H1 (cell line): Measurements from ENCODE around the gene RFXANK. TPM values are rescaled to one million over a fixed set of nuclear protein-coding genes. Genes with fewer than 3 reads are reported as not detected.
"Not testable (repeated sequence)": the region's sequence is repeated elsewhere in the genome, so short reads cannot be mapped to it uniquely, and the experiment has no call there.

Experiments
- CTCF ChIA-PET: fragments of 300-600 bp; sonication (Branson Sonifier 250); formaldehyde crosslinking; loops from one replicate; lab custom pipeline; 2021; ENCODE audit not compliant: partially characterized antibody; lab: Charles Lee
- POLR2A ChIA-PET: fragments of 300-600 bp; sonication (Branson Sonifier 250); formaldehyde crosslinking; loops from one replicate; lab custom pipeline; 2021; ENCODE audit warnings: inconsistent platforms; ENCODE audit not compliant: partially characterized antibody; lab: Charles Lee
- DNase-seq, 2 experiments: peaks; one replicate each; pipeline versions ENCODE4 v3.0.0 to v3.0.0-alpha.2; 2010 to 2022; ENCODE audit warnings: low spot score in 2 of 2, low read depth in 1 of 2, mixed read lengths in 1 of 2
- FAIRE-seq: peaks from 2 replicates; lab custom pipeline; 2011; peaks lifted over from hg19 to GRCh38; lab: Jason Lieb, UNC
- H2AFZ ChIP-seq: 2 replicates; pipeline ENCODE4 v1.8.1; 2012; ENCODE audit warnings: low read length, inconsistent platforms
- H2AK5ac ChIP-seq: 2 replicates; pipeline ENCODE4 v1.6.1; 2013; ENCODE audit warnings: low read depth, low read length
- H2BK120ac ChIP-seq: replicated peaks from 2 replicates; pipeline ENCODE3; 2013; ENCODE audit warnings: low read depth, low read length, inconsistent platforms
- H2BK12ac ChIP-seq: 2 replicates; pipeline ENCODE4 v1.6.1; 2013; ENCODE audit warnings: low read depth, low read length
- H2BK15ac ChIP-seq: 2 replicates; pipeline ENCODE4 v1.6.1; 2013; ENCODE audit warnings: low read length
- H2BK20ac ChIP-seq: 2 replicates; pipeline ENCODE4 v1.6.1; 2013; ENCODE audit warnings: low read length
- H2BK5ac ChIP-seq: 2 replicates; pipeline ENCODE4 v1.6.1; 2013; ENCODE audit warnings: low read depth, low read length
- H3K14ac ChIP-seq: 2 replicates; pipeline ENCODE4 v1.6.1; 2013; ENCODE audit warnings: inconsistent platforms; ENCODE audit not compliant: insufficient read length
- H3K18ac ChIP-seq: 2 replicates; pipeline ENCODE4 v1.6.1; 2013; ENCODE audit warnings: low read length; ENCODE audit errors: extremely low read depth
- H3K23ac ChIP-seq: 2 replicates; pipeline ENCODE4 v1.6.1; 2013; ENCODE audit warnings: inconsistent platforms; ENCODE audit not compliant: insufficient read length
- H3K23me2 ChIP-seq: 2 replicates; pipeline ENCODE4 v1.6.1; 2013; ENCODE audit warnings: low read depth, low read length
- H3K27ac ChIP-seq: 2 replicates; pipeline ENCODE4 v1.6.1; 2011; ENCODE audit warnings: low read depth, low read length, inconsistent platforms
- H3K27me3 ChIP-seq, 4 experiments: replicated peaks in 1 of 4; 1 replicate in 1 of 4; 2 replicates in 3 of 4; pipeline versions ENCODE4 v1.6.1 to v1.8.1; 2011 to 2013; ENCODE audit warnings: low read length in 3 of 4, mild to moderate bottlenecking in 3 of 4, inconsistent platforms in 2 of 4, mixed read lengths in 2 of 4, moderate library complexity in 1 of 4; ENCODE audit not compliant: control insufficient read depth in 3 of 4, insufficient read depth in 3 of 4; ENCODE audit errors: extremely low read depth in 1 of 4
- H3K36me3 ChIP-seq, 4 experiments: 2 replicates each; pipeline versions ENCODE4 v1.6.1 to v1.8.1; 2011 to 2013; ENCODE audit warnings: mild to moderate bottlenecking in 4 of 4, low read length in 3 of 4, moderate library complexity in 2 of 4, control low read depth in 1 of 4, inconsistent platforms in 1 of 4; ENCODE audit not compliant: insufficient read depth in 4 of 4, control insufficient read depth in 2 of 4
- H3K4ac ChIP-seq: replicated peaks from 2 replicates; pipeline ENCODE3; 2013; ENCODE audit warnings: low read length, low read depth, mixed read lengths, inconsistent platforms; ENCODE audit not compliant: insufficient read length
- H3K4me1 ChIP-seq, 4 experiments: replicated peaks in 1 of 4; 1 replicate in 1 of 4; 2 replicates in 3 of 4; pipeline versions ENCODE4 v1.6.1 to v1.8.1; 2011 to 2013; ENCODE audit warnings: low read length in 3 of 4, inconsistent platforms in 2 of 4, mixed read lengths in 1 of 4; ENCODE audit not compliant: insufficient read depth in 4 of 4, control insufficient read depth in 3 of 4
- H3K4me2 ChIP-seq, 2 experiments: 2 replicates each; pipeline versions ENCODE4 v1.6.1 to v1.8.1; 2011 to 2013; ENCODE audit warnings: low read depth in 2 of 2, low read length in 2 of 2, control low read depth in 1 of 2, inconsistent platforms in 1 of 2, mild to moderate bottlenecking in 1 of 2; ENCODE audit not compliant: insufficient read depth in 1 of 2
- H3K4me3 ChIP-seq, 4 experiments: fragments of 200-600, 300-600 bp in 1 of 4; sonication (generic), shearing (Covaris generic), sonication (Bioruptor Twin) in 1 of 4; 2 replicates each; pipeline versions ENCODE4 v1.5.1 to v1.8.1; 2011 to 2016; ENCODE audit warnings: low read length in 4 of 4, low read depth in 3 of 4, control low read depth in 2 of 4, inconsistent platforms in 2 of 4, mild to moderate bottlenecking in 2 of 4, mixed read lengths in 1 of 4, moderate library complexity in 1 of 4; ENCODE audit not compliant: insufficient read depth in 2 of 4; ENCODE audit errors: extremely low read depth in 1 of 4
- H3K56ac ChIP-seq: replicated peaks from 2 replicates; pipeline ENCODE3; 2013; ENCODE audit warnings: low read depth, mild to moderate bottlenecking, mixed read lengths, low read length, inconsistent platforms; ENCODE audit not compliant: insufficient read length
- H3K79me1 ChIP-seq: 2 replicates; pipeline ENCODE4 v1.6.1; 2013; ENCODE audit warnings: low read depth, low read length, control low read depth
- H3K79me2 ChIP-seq, 2 experiments: 2 replicates each; pipeline versions ENCODE4 v1.6.1 to v1.8.1; 2012 to 2013; ENCODE audit warnings: low read length in 2 of 2, mild to moderate bottlenecking in 2 of 2, inconsistent platforms in 1 of 2; ENCODE audit not compliant: insufficient read depth in 2 of 2, control insufficient read depth in 1 of 2
- H3K9ac ChIP-seq, 4 experiments: replicated peaks in 1 of 4; 1 replicate in 1 of 4; 2 replicates in 3 of 4; pipeline versions ENCODE4 v1.6.1 to v1.8.1; 2011 to 2013; ENCODE audit warnings: low read depth in 3 of 4, low read length in 3 of 4, control low read depth in 2 of 4, mild to moderate bottlenecking in 2 of 4, moderate library complexity in 2 of 4, inconsistent platforms in 1 of 4; ENCODE audit errors: extremely low read depth in 1 of 4
- H3K9me3 ChIP-seq, 2 experiments: 2 replicates each; pipeline versions ENCODE4 v1.6.1 to v1.8.1; 2012 to 2013; ENCODE audit warnings: mild to moderate bottlenecking in 2 of 2, moderate library complexity in 2 of 2, control low read depth in 1 of 2, inconsistent platforms in 1 of 2, low read depth in 1 of 2, low read length in 1 of 2, mixed read lengths in 1 of 2; ENCODE audit not compliant: insufficient read depth in 2 of 2
- H4K20me1 ChIP-seq, 2 experiments: replicated peaks in 1 of 2; 2 replicates each; pipeline versions ENCODE3 to v1.8.1; 2011 to 2013; ENCODE audit warnings: inconsistent platforms in 2 of 2, low read length in 2 of 2, mild to moderate bottlenecking in 1 of 2; ENCODE audit not compliant: insufficient read depth in 2 of 2, control insufficient read depth in 1 of 2
- H4K5ac ChIP-seq: 2 replicates; pipeline ENCODE4 v1.6.1; 2013; ENCODE audit warnings: low read length, low read depth, mixed read lengths, inconsistent platforms; ENCODE audit not compliant: insufficient read length
- H4K8ac ChIP-seq: 2 replicates; pipeline ENCODE4 v1.8.0; 2013; ENCODE audit warnings: mild to moderate bottlenecking, moderate library complexity, low read length, inconsistent platforms; ENCODE audit not compliant: insufficient read depth; ENCODE audit errors: extremely low read depth
- H4K91ac ChIP-seq: replicated peaks from 2 replicates; pipeline ENCODE3; 2013; ENCODE audit warnings: low read length, mixed read lengths, inconsistent platforms; ENCODE audit not compliant: insufficient read length
- WGBS, 2 experiments: shearing (Covaris generic) in 1 of 2; methylation state at CpG; one replicate each; pipeline versions ENCODE4 v1.1.6 to v1.1.7; 2013 to 2015; ENCODE audit warnings: low lambda C conversion rate in 2 of 2, mixed read lengths in 2 of 2, inconsistent platforms in 1 of 2, low coverage in 1 of 2, missing lambda C conversion rate in 1 of 2; ENCODE audit not compliant: insufficient replicate concordance in 2 of 2, insufficient coverage in 1 of 2, insufficient read length in 1 of 2; ENCODE audit errors: extremely low coverage in 1 of 2, missing lambda C conversion rate in 1 of 2; 5-methylcytosine and 5-hydroxymethylcytosine counted together
- polyA plus RNA-seq, 7 experiments: library from polyadenylated mRNA; depleted of rRNA in 3 of 7; stranded (reverse) in 5 of 7; unstranded in 2 of 7; fragments of >200 nt in 5 of 7; fragments of 200-250 nt in 2 of 7; gene quantifications; 1 replicate in 5 of 7; 2 replicates in 1 of 7; 4 replicates in 1 of 7; pipeline versions ENCODE4 v1.2.1 to v1.2.3, GENCODE V29; 2011 to 2013; ENCODE audit warnings: missing spikeins in 2 of 7, mixed read lengths in 2 of 7
- total RNA-seq: library from RNA; stranded (reverse); fragmentation: NEBNext Ultra II Directional; extraction: Animal tissue kit (Norgen Biotek cat#: 25700); gene quantifications from 2 replicates; pipeline ENCODE4 v1.2.1, GENCODE V29; 2021

Gene RFXANK
- total and polyA plus RNA-seq, 2 of the 8 experiments (the other 6 are each of a cell fraction or from before 2014, with no cell fraction given): 72.9 to 87.5 TPM

GRCh38 chr19:19173243-19173642, 18.8 kb upstream of the RFXANK start:
- not testable (repeated sequence) for FAIRE-seq, H4K5ac ChIP-seq, H3K79me2 ChIP-seq, H3K18ac ChIP-seq, H3K14ac ChIP-seq, H3K4ac ChIP-seq, H2BK20ac ChIP-seq, DNase-seq, H3K9ac ChIP-seq, H2AFZ ChIP-seq, H2BK15ac ChIP-seq, H2AK5ac ChIP-seq, H3K27ac ChIP-seq, H2BK120ac ChIP-seq, H3K4me2 ChIP-seq, H2BK12ac ChIP-seq, H3K56ac ChIP-seq, H3K9me3 ChIP-seq, H3K4me3 ChIP-seq, H3K23ac ChIP-seq, H3K23me2 ChIP-seq, H3K36me3 ChIP-seq, H4K91ac ChIP-seq, H4K8ac ChIP-seq, H2BK5ac ChIP-seq, H3K79me1 ChIP-seq
- Histone ChIP-seq H3K4me1 (peaks cover 0 to 23% (median 11%) of the 10 kb centered on the region in 4 experiments; a peak in 6 of 7 replicates), H3K27me3 (peaks cover 2 to 16% (median 11%) of the 10 kb centered on the region in 4 experiments), H4K20me1 (peaks cover 0 to 12% of the 10 kb centered on the region in 2 experiments)
- POLR2A ChIA-PET: interaction anchor here (0.7 to 11.8 kb wide), 6 partner anchors 9 to 1794 kb away, joined by 3 to 133 read pairs (median 8); no protein-coding TSS in a partner anchor
- WGBS, 2 experiments: 73% methylated on average over 3 of the region's 5 CpGs; no CpG with 5 or more reads in 1 of the 2 experiments
- CTCF ChIA-PET: interaction anchor here (4.2 to 7.1 kb wide), 3 partner anchors 14 to 122 kb away, joined by 21 to 109 read pairs (median 85); no protein-coding TSS in a partner anchor
